Glutamatergic neuron (in vitro differentiated cells): ENCODE measurements around the gene REC114. TPM values are rescaled to one million over a fixed set of nuclear protein-coding genes. Genes with fewer than 3 reads are reported as not detected.

Experiments
- DNase-seq: peaks from one replicate; pipeline ENCODE4 v3.0.0; 2022
- H3K27ac Mint-ChIP-seq: one replicate; pipeline ENCODE4 v1.8.0; 2020; ENCODE audit warnings: mild to moderate bottlenecking, mixed read lengths, inconsistent platforms; ENCODE audit not compliant: unreplicated experiment
- H3K27me3 Mint-ChIP-seq: one replicate; pipeline ENCODE4 v1.8.0; 2020; ENCODE audit warnings: mild to moderate bottlenecking, moderate library complexity, mixed read lengths, inconsistent platforms; ENCODE audit not compliant: unreplicated experiment
- H3K36me3 Mint-ChIP-seq: one replicate; pipeline ENCODE4 v1.8.0; 2020; ENCODE audit warnings: mild to moderate bottlenecking, mixed read lengths, inconsistent platforms; ENCODE audit not compliant: unreplicated experiment
- H3K4me1 Mint-ChIP-seq: one replicate; pipeline ENCODE4 v1.8.0; 2020; ENCODE audit warnings: mild to moderate bottlenecking, low read depth, mixed read lengths, inconsistent platforms; ENCODE audit not compliant: unreplicated experiment
- H3K4me3 Mint-ChIP-seq: one replicate; pipeline ENCODE4 v1.8.0; 2020; ENCODE audit warnings: mild to moderate bottlenecking, mixed read lengths, inconsistent platforms; ENCODE audit not compliant: unreplicated experiment
- H3K9me3 Mint-ChIP-seq: one replicate; pipeline ENCODE4 v1.8.0; 2020; ENCODE audit warnings: mild to moderate bottlenecking, moderate library complexity, mixed read lengths, inconsistent platforms; ENCODE audit not compliant: unreplicated experiment
- total RNA-seq: library from RNA; stranded (reverse); fragmentation: NEBNext Ultra II Directional; extraction: Animal tissue kit (Norgen Biotek cat#: 25700); gene quantifications from one replicate; pipeline ENCODE4 v1.2.1, GENCODE V29; 2021; ENCODE audit not compliant: unreplicated experiment
- TF ChIP-seq, protein P1 (sequence below): fragments of 200-600 bp; sonication (generic); IDR thresholded peaks from one replicate; pipeline ENCODE4 v1.5.0; 2021; ENCODE audit not compliant: partially characterized antibody, unreplicated experiment

The REC114 gene
- total RNA-seq, 1 donor from 2014 or later = not detected

DNA sequence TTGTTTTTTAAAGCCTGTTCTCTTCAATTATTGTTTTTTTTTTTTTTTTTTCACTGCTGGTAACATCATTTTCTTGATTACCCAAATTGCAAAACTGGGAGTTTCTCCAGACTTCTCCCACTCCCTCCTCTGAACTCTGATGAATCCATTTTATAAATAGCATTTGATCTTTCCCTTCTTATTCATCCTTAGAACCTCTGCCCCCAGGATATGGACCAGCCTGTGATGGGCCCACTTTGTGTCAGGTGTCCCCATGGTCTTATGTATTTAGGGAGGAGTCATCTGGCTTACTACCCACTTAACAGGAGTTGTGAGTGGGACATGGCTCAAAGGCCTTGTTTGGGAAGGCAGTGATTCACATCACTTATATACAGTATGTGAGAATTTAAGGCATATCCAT lies 57.7 kb downstream of the REC114 start:
- H3K4me1 Mint-ChIP-seq = no peaks in the 10 kb centered on the region
- H3K27me3 Mint-ChIP-seq = no peaks in the 10 kb centered on the region
- H3K4me3 Mint-ChIP-seq = no peak overlapping the region
- no peaks in the 10 kb centered on the region for H3K36me3 Mint-ChIP-seq
- no peak overlapping the region for H3K27ac Mint-ChIP-seq
- DNase-seq = no peak
- no peaks in the 10 kb centered on the region for H3K9me3 Mint-ChIP-seq
- TF ChIP-seq, protein P1, sequence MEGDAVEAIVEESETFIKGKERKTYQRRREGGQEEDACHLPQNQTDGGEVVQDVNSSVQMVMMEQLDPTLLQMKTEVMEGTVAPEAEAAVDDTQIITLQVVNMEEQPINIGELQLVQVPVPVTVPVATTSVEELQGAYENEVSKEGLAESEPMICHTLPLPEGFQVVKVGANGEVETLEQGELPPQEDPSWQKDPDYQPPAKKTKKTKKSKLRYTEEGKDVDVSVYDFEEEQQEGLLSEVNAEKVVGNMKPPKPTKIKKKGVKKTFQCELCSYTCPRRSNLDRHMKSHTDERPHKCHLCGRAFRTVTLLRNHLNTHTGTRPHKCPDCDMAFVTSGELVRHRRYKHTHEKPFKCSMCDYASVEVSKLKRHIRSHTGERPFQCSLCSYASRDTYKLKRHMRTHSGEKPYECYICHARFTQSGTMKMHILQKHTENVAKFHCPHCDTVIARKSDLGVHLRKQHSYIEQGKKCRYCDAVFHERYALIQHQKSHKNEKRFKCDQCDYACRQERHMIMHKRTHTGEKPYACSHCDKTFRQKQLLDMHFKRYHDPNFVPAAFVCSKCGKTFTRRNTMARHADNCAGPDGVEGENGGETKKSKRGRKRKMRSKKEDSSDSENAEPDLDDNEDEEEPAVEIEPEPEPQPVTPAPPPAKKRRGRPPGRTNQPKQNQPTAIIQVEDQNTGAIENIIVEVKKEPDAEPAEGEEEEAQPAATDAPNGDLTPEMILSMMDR = no peak

DNA sequence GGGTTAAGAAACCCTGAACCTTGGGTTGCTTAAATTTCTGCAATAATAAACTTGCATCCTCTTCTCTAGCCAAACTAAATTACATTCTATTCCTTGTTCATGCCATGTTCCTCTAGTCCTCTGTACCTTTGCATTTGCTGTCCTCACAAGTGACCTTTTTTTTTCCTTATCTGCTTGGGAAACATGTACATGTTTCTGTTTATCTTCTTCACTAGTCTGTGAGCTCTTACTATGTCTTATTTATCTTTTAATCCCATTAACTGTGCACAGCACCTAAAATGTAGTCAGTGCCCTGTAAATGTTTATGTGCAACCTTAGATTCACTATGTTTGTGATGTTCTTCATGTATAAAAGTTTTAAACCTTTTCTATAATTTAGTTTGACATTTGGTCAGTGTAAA lies 61.9 kb downstream of the REC114 start:
- Mint-ChIP-seq H3K4me3 (no peak overlapping the region), H3K36me3 (no peaks in the 10 kb centered on the region), H3K4me1 (no peaks in the 10 kb centered on the region), H3K9me3 (no peaks in the 10 kb centered on the region), H3K27me3 (no peaks in the 10 kb centered on the region), H3K27ac (no peak overlapping the region)
- DNase-seq = no peak
- TF ChIP-seq, protein P1 = no peak

DNA sequence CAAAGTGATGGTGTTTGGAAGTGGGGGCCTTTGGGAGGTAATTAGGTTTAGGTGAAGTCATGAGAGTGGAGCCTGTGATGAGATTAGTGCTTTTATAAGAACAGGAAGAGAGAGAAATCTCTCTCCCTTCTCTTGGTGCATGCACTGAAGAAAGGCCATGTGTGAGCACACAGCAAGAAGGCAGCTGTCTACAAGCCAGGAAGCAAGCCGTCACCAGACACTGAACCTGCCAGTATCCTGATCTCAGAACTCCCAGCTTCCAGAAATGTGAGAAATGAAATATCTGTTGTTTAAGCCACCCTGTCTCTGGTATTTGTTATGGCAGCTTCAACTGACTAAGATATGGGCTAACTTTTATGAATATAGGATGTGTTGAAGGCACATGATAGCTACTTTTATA lies 72.6 kb downstream of the REC114 start:
- Mint-ChIP-seq H3K4me3 (no peak overlapping the region), H3K9me3 (no peaks in the 10 kb centered on the region), H3K4me1 (peaks cover 6% of the 10 kb centered on the region), H3K27ac (peak overlapping the region; percentile 66), H3K27me3 (no peaks in the 10 kb centered on the region), H3K36me3 (no peaks in the 10 kb centered on the region)
- TF ChIP-seq, protein P1 = no peak
- no peak for DNase-seq

DNA sequence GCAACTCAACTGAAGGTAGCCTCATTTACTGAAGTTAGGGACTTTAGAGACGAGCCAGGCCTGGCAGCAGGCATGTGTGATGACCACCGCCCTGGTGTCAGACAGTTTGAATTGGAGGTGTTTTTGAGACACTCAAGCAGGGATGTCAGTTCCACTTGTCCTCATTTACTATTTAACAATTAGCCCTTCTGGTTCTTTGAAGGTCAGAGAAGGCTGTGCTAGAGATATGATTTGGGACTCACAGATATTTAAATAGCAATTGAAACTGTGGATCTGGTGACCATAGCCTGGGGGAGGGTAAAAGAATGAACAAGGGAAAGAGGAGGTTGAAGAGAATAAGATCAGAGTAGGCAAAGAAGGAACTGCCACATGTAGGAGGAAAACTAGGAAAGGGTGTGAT lies 74.6 kb downstream of the REC114 start:
- H3K27ac Mint-ChIP-seq = no peak overlapping the region
- H3K27me3 Mint-ChIP-seq = no peaks in the 10 kb centered on the region
- DNase-seq = no peak
- H3K4me3 Mint-ChIP-seq = no peak overlapping the region
- no peaks in the 10 kb centered on the region for H3K36me3 Mint-ChIP-seq
- H3K9me3 Mint-ChIP-seq = no peaks in the 10 kb centered on the region
- TF ChIP-seq, protein P1 = no peak
- peaks cover 6% of the 10 kb centered on the region for H3K4me1 Mint-ChIP-seq

DNA sequence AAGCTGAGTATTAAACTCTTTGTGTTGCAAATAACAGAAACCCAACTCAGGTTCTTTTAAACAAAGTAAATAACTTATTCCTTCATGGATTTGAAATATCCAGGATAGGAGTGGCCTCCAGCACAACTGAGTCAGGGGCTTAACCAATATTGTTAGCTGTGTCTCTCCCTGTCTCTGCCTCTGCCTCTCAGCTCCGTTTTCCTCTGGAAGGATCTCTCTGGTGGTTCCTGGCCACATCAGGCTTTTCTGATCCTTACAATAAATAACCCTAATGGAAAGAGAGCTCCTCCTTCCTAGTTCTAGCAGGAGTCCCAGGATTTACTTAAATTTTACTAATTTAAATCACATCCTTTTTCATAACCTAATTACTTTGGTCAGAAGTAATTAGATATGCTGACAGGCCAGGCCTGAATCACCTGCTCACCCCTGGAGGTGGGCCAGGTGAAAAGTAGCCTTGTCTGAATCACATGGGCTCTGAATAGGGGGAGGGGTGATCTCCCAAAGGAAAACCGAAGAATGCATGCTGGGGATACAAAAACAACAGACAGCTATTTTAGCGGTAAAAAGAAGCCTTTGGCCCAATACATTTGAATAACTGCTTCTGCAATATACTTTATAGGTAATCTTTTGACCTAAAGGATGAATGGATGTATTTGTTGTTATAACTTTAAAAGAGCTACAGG lies 75.4 kb downstream of the REC114 start:
- Mint-ChIP-seq H3K36me3 (no peaks in the 10 kb centered on the region), H3K27me3 (no peaks in the 10 kb centered on the region), H3K9me3 (no peaks in the 10 kb centered on the region), H3K27ac (no peak overlapping the region), H3K4me1 (peaks cover 6% of the 10 kb centered on the region), H3K4me3 (no peak overlapping the region)
- no peak for DNase-seq
- TF ChIP-seq, protein P1 = no peak
